Measurements from ENCODE around the gene GABARAP.

Gene GABARAP

GRCh38 chr17:7239091-7240027 is 2.9 kb downstream of the GABARAP start, which contains the start of gene PHF23:
TSS of gene PHF23 (minus strand) at chr17:7239457. CDS start at chr17:7239279, 178 bp downstream.
- DNase-seq (ENCODE audit: low read depth): peak; percentile 94

GRCh38 chr17:7238420-7239090 is 3.7 kb downstream of the GABARAP start:
- no peak for DNase-seq (ENCODE audit: low read depth)

DNA sequence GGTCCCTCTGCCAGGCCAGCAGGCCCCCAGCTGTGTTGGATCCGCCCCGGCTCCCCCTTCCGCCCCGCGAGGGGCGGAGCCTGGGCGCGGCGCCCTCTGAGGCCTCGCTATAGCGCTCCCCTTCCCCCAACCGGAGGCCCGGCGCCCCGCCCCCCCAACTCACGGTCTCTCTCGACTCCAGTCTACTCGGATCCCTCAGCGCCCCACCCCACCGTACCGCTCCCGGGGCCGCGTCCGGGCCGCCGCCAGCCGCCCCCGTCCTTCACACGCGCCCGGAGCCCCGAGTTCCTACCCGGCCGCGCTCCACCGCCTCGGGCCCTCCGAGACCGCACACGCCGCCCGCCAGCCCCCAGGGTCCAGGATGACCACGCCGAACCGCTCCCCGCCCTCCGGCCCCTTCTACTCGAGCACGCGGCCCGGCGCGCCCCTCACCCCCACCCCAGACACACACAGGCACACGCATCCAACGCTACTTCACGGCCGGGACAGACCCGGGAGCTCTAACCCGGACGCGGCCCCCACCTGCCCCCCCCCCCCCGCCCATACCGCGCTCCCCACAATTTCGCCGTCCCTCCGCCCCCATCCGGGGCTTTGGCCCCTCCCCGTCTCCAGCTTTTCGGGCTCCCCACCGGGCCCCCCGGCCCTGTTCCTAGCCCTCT is 4.4 kb downstream of the GABARAP start:
- DNase-seq (ENCODE audit: low read depth): peak; percentile 84

GRCh38 chr17:7237266-7237760 is 4.9 kb downstream of the GABARAP start:
- DNase-seq (ENCODE audit: low read depth): no peak

DNA sequence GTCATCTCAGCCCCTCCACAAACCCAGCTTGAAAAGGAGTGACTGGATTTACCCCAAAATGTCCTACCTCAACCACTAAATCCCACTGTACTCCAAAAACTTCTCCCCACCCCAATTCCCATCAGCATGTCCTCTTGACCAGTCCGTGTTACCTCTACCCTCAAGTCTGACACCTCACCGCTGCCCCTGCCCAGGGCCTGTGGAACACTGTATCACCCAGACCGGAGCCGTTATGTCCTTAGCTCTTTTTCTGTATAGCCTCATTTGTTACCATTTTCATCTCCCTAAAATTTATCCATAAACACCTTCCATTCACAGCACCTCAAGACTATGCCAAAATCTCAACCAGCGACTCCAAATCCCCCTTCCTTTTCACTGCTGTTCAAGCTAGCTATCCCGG is 5.4 kb downstream of the GABARAP start:
- no peak for DNase-seq (ENCODE audit: low read depth)

DNA sequence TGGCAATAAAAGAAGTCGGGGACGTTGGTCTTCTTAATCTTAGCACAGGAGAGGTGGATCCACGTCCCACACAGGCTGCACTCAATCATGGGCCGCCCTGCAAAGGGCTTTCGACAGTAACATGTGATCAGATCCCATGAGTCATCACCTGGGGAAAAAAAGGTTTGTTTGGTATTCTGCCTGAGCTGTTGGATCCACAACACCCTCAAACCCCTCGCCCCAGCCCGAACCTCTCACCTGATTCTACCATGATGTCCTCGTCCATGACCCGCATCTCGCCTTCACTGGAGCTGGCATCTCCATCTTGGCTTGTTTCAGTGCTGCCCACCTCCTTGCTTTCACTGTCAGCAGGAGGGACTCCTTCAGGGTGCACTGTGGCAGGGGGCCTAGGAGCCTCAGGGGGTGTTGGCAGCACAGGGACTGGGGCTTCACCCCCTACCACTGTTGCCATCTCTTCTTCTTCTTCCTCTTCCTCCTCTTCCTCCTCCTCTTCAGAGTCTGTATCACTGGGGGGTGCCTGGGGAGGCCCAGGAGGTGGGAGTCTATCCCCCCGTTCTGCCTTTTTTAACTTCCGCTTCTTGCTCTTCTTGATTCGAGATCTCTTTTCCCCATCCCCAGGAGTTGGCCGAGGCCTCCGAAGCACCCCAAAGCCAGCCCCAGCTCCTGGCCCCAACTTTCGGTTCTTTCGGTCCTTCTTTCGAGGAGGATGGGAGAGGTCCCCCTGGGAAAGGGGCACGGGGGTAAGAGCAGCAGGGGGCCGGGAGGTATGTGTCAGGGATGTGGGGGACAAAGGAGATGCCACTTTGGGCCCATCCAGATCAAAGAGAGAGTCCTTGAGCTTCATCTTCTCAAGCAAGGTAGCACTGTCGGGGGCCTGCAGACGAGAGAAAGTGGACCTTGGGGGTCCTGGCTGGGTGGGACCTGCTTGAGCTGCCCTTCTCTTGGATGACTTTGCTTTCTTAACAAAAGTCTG is 6.3 kb downstream of the GABARAP start:
- no peak for DNase-seq (ENCODE audit: low read depth)

DNA sequence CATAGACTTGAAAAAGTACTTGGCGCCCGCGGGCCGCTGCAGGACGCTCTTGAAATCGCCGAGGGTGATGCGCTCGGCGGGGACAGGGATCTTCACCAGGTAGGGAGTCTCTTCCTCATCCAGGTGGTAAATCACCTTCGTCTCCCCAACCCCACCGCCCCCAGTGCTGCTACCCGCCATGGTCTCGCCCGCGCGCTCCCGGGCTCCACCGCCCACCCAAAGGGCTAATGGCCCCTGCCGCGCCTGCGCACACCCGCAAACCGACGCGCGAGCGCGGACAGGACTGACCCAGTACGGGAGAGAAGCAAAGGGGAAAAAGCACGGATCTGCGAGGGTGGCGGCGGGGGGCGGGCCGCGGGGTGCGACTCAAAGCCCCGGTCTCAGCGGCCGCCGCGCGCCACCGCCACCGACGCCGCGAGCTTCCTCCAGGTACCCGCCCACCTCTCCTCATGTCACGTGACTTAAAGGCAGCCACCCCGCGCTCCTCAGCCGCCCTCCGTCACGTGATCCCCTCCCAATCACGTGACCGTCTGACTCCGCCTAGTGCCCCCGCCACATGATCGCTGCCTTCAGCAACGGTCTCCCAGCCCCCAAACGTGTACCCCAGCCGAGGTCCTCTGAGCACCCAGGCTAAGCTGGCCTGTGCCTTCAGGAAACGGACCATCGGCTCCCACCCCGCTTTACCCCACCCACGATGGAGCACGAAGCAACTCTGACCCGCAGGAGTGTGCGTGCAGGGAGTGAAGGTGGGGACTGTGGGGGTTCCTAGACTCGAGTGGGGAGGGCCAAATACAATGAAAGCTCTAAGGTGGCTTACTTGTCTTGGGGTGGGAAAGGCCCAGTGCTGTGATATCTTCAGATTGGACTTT is 7.9 kb downstream of the GABARAP start, which contains the start of gene DVL2:
Gene DVL2 (minus strand): TSS at position 435 of the 869 bp plus-strand sequence. CDS start 255 bp downstream, at position 180.
- peak; percentile 91 for DNase-seq (ENCODE audit: low read depth)

GRCh38 chr17:7233701-7234082 is 8.6 kb downstream of the GABARAP start:
- no peak for DNase-seq (ENCODE audit: low read depth)

GRCh38 chr17:7232114-7232513 is 10.1 kb downstream of the GABARAP start:
- no peak for DNase-seq (ENCODE audit: low read depth)

- no peak for DNase-seq (ENCODE audit: low read depth)
Observed at GRCh38 chr17:7229504-7229903, 12.7 kb downstream of the GABARAP start.

DNA sequence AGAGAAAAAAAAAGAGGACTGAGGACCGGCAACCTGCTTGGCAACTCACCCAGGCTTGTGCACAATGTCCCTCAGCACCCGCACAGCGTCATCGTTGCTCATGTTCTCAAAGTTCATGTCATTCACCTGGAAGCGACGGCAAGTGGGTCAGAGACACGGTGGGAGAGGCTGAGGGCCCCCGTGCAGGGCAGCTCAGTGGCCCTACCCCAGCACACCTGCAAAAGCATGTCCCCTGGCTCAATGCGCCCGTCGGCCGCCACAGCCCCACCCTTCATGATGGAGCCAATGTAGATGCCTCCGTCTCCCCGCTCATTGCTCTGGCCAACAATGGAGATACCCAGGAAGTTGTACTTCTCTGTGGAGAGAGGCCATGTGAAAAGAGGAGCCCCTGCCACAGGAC is 13.3 kb downstream of the GABARAP start:
- no peak for DNase-seq (ENCODE audit: low read depth)

DNA sequence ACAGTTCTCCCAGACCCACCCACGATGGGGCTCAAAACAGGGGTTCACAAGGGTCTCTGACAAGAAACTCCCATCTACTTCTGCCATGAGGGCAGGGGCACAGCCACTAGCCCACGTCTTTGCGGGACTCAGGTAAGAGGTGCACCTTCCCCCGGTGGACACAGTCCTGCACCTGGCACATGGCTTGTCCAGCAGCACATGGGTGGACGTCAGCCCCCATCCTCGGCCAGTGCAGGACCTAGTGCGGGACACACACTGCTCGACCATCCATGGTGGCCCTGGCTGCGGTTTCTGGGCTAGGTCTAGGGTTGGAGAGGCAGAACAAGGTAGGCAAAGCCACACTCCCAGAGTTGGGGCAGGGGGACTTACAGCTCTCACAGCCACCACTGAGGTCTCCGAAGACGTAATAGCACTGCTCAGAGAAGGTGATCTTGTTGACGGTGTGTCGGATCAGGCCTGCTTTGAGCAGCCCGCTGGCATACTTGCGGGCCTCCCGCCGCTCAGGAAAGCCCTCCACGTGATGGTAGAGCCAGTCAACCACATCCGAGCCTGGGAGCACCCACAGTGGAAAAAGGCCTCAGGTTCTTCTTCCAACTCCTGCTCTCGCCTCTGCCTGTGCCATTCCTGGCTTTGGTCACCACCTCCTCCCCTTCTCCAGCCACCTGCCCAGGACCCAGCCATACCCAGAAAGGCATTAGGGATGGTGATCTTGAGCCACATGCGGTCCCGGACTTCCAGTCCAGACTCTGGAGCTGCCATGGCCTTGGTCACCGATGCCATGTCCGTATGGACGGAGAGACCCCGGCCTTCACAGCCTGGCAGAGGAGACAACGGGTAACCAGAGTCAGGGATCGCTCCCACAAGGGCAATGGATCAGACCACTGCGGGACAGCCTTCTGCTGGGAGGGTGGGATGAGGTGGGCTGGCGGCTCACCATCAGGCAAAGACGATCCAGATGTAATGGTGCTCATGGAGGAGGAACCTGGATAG is 15.2 kb downstream of the GABARAP start:
- no peak for DNase-seq (ENCODE audit: low read depth)

DNA sequence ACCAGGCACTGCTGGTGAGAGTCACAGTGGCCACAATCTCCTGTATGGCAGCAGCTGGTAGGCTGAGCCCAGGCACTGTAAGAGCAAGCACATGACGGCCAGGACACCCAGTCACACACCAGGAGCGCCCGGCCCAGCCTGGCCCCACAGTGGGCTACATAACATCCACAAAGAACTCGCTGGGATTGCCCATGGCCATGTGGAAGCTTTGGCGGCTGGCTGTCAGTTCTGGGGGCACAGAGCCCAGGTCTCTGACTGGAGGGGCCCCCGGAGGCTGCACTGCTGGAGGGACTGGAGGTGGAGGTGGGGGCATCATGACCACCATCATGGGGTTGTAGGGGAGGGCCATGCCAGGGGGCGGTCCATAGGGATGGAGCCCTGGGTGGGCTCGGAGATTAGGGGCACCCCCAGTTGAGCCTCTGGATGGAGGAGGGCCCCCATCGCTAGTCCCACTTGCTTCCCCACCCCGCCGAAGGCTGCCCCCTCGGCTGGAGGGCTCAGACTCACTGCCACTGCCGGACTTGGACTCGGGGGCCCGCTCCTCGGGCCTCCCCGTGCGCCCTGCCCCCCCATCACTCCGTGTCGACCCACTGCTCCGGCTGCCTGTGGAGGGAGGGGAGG is 16.4 kb downstream of the GABARAP start:
- no peak for DNase-seq (ENCODE audit: low read depth)

DNA sequence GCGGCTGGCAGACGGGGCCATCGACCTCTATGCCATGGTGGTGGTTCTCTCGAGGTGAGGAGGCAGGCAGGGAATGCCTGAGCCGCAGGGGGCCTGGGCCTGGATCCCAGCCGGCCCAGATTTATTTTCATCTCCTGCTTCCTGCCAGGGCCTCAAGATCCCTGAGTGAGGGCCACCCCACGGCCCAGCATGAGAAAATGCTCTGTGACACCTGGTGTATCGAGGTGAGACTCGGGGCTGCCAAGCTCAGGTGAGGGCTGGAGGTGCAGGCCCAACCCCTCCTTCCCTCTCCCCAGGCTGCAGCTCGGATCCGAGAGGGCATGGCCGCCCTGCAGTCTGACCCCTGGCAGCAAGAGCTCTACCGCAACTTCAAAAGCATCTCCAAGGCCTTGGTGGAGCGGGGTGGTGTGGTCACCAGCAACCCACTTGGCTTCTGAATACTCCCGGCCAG is 17.6 kb downstream of the GABARAP start:
- no peak for DNase-seq (ENCODE audit: low read depth)

GRCh38 chr17:7224110-7224509 is 18.1 kb downstream of the GABARAP start:
- DNase-seq (ENCODE audit: low read depth): no peak

DNA sequence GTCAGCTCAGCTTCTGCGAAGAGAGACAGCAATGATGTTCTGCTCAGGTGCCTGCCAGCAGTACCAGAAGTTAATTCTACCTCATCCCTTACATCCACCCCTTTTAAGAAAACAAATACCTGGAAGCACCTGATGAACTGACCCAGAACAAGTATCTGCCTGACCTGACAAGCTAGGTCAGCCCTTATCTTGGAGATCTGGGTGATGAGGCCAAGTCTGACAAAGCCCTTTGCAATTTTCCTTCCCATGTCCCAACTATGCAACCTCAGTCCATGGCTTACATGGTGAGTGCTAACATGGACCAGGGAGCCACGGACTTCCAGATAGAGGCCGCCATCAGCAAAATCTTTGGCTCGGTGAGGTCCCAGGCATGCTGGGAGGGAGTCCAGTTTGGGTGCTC is 18.9 kb downstream of the GABARAP start:
- no peak for DNase-seq (ENCODE audit: low read depth)

GRCh38 chr17:7222972-7223292 is 19.3 kb downstream of the GABARAP start:
- no peak for DNase-seq (ENCODE audit: low read depth)

Measured in activated T-cell treated with anti-CD3 and anti-CD28 coated beads for 1 hour (primary cell).